Hematopoietic multipotent progenitor cell treated with erythropoietin and hydrocortisone succinate and interleukin-3 and kit ligand, for 8 days (in vitro differentiated cells): ENCODE measurements around the gene FNTB.

Source experiments
- DNase-seq: peaks from one replicate; pipeline ENCODE4 v3.0.0-alpha.2; 2015

The FNTB gene

GRCh38 chr14:64953310-64953654 lies 33.4 kb upstream of the FNTB start:
- DNase-seq: no peak

- DNase-seq: no peak
These were observed 33.0 kb upstream of the FNTB start for GRCh38 chr14:64953661-64954060.

GRCh38 chr14:64954491-64955240 lies 32.0 kb upstream of the FNTB start:
- no peak for DNase-seq

GRCh38 chr14:64955297-64955696 lies 31.4 kb upstream of the FNTB start:
- no peak for DNase-seq

GRCh38 chr14:64956697-64957406 lies 29.8 kb upstream of the FNTB start:
- DNase-seq: no peak

GRCh38 chr14:64958201-64958600 lies 28.5 kb upstream of the FNTB start:
- no peak for DNase-seq

- no peak for DNase-seq
These were observed 28.0 kb upstream of the FNTB start for GRCh38 chr14:64958743-64959142.

GRCh38 chr14:64960762-64961276 lies 25.9 kb upstream of the FNTB start:
- DNase-seq: no peak

- DNase-seq: no peak
These were observed 23.1 kb upstream of the FNTB start for GRCh38 chr14:64963611-64964010.

GRCh38 chr14:64965356-64966000 lies 21.2 kb upstream of the FNTB start:
- DNase-seq: no peak

- no peak for DNase-seq
These were observed 19.7 kb upstream of the FNTB start for GRCh38 chr14:64966976-64967375.

- DNase-seq: no peak
These were observed 18.5 kb upstream of the FNTB start for GRCh38 chr14:64968167-64968566.

GRCh38 chr14:64968651-64969050 lies 18.0 kb upstream of the FNTB start:
- DNase-seq: no peak

GRCh38 chr14:64970041-64970440 lies 16.7 kb upstream of the FNTB start:
- no peak for DNase-seq

- no peak for DNase-seq
These were observed 15.8 kb upstream of the FNTB start for GRCh38 chr14:64970776-64971477.

- no peak for DNase-seq
These were observed 15.2 kb upstream of the FNTB start for GRCh38 chr14:64971491-64971942.

GRCh38 chr14:64971943-64972791 lies 14.5 kb upstream of the FNTB start, which contains the start of gene RAB15:
Gene RAB15 (minus strand): TSS chr14:64972336. CDS start chr14:64972076, 260 bp downstream.
- DNase-seq: no peak

GRCh38 chr14:64973026-64973442 lies 13.7 kb upstream of the FNTB start:
- DNase-seq: no peak

GRCh38 chr14:64973826-64974225 lies 12.9 kb upstream of the FNTB start:
- no peak for DNase-seq

GRCh38 chr14:64974563-64974962 lies 12.1 kb upstream of the FNTB start:
- no peak for DNase-seq

- no peak for DNase-seq
These were observed 7.2 kb upstream of the FNTB start for GRCh38 chr14:64979336-64980074.
